Ishikawa (cell line): Measurements from ENCODE around the gene RNU6-9.

Source experiments
- CEBPB ChIP-seq: IDR thresholded peaks from 2 replicates; pipeline ENCODE4 v1.6.1; 2012
- CREB1 ChIP-seq: IDR thresholded peaks from 2 replicates; pipeline ENCODE4 v1.6.1; 2012; ENCODE audit warnings: low read depth
- EGR1 ChIP-seq: IDR thresholded peaks from 2 replicates; pipeline ENCODE4 v1.6.1; 2012
- EP300 ChIP-seq: IDR thresholded peaks from 2 replicates; pipeline ENCODE4 v1.6.1; 2012; ENCODE audit warnings: borderline replicate concordance
- FOXM1 ChIP-seq: IDR thresholded peaks from 2 replicates; pipeline ENCODE4 v1.6.1; 2012; ENCODE audit warnings: low read depth, borderline replicate concordance
- NFIC ChIP-seq: IDR thresholded peaks from 2 replicates; pipeline ENCODE4 v1.6.1; 2012
- RAD21 ChIP-seq: IDR thresholded peaks from 2 replicates; pipeline ENCODE4 v1.6.1; 2012; ENCODE audit warnings: low read depth
- TAF1 ChIP-seq: IDR thresholded peaks from 2 replicates; pipeline ENCODE4 v1.6.1; 2012; ENCODE audit warnings: low read depth, mild to moderate bottlenecking
- TCF12 ChIP-seq: IDR thresholded peaks from 2 replicates; pipeline ENCODE4 v1.6.1; 2012; ENCODE audit warnings: low read depth
- TEAD4 ChIP-seq: IDR thresholded peaks from 2 replicates; pipeline ENCODE4 v1.6.1; 2012
- YY1 ChIP-seq: IDR thresholded peaks from 2 replicates; pipeline ENCODE4 v1.6.1; 2012; ENCODE audit warnings: low read depth
- ZBTB7A ChIP-seq: IDR thresholded peaks from 2 replicates; pipeline ENCODE4 v1.6.1; 2012; ENCODE audit warnings: low read depth
- TF ChIP-seq, protein P1 (sequence below): IDR thresholded peaks from 2 replicates; pipeline ENCODE4 v1.6.1; 2012
- TF ChIP-seq, protein P2 (sequence below): IDR thresholded peaks from 2 replicates; pipeline ENCODE4 v1.6.1; 2012
- TF ChIP-seq, protein P3 (sequence below): IDR thresholded peaks from 2 replicates; pipeline ENCODE4 v1.6.1; 2012; ENCODE audit warnings: low read depth, mild to moderate bottlenecking

Gene RNU6-9

DNA sequence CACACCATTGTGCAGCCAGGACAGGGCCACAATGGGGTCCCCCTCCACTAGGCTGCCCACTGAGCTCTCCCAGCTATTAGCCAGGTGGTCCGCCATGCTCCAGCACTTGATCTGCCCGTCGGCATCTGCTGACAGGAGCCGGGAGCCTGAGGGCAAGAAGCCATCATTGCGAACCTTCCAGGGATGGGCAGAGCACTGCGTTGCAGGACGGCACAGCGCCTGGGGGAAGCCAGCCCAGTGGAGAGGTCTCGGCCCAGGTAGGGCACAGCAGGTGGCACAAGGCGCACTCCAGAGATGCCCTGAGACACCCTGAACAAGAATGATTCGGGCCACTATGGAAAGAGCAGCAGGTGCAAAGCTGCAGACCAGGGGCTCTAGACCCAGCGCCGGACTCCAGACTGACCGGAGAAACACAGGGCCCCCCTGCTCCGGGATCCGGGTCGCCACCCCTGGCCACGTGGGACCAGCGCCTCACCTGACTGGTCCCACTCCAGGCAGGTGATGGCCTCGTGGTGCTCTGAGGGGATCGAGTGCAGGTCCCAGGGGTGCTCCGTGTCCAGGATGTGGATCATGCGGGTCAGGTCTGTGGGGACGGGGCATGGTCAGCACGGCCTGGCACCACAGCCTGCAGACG, 3.5 kb upstream of the RNU6-9 start:
- no peak for TF ChIP-seq EGR1
- no peak for TF ChIP-seq TCF12
- no peak for TF ChIP-seq RAD21
- TF ChIP-seq ZBTB7A, result no peak
- TF ChIP-seq TAF1, result no peak
- TF ChIP-seq, protein P1, sequence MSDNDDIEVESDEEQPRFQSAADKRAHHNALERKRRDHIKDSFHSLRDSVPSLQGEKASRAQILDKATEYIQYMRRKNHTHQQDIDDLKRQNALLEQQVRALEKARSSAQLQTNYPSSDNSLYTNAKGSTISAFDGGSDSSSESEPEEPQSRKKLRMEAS, result no peak
- no peak for TF ChIP-seq TEAD4
- TF ChIP-seq, protein P2, sequence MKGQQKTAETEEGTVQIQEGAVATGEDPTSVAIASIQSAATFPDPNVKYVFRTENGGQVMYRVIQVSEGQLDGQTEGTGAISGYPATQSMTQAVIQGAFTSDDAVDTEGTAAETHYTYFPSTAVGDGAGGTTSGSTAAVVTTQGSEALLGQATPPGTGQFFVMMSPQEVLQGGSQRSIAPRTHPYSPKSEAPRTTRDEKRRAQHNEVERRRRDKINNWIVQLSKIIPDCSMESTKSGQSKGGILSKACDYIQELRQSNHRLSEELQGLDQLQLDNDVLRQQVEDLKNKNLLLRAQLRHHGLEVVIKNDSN, result no peak
- TF ChIP-seq FOXM1, result no peak

DNA sequence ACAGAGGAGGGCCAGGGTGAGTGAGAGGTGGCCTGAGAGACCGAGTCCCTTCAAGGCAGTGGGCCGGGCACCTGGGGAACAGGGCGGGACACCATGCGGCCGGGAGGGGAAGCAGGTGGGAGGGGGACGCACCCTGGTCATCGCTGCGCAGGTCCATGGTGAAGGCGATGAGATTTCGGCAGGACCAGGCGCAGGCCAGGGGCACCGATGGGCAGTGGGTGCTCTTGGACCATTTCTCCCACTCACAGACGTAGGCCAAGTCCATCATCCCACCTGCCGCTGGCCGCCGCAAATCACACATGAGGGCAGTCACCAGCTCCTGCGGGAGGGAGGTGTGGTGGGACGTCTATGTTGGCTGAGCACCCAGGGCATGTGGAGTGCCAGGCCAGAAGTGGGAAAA, 2.5 kb upstream of the RNU6-9 start:
- no peak for TF ChIP-seq TAF1
- no peak for TF ChIP-seq TCF12
- no peak for TF ChIP-seq FOXM1
- TF ChIP-seq YY1, result no peak
- TF ChIP-seq, protein P2, result no peak
- no peak for TF ChIP-seq CEBPB
- TF ChIP-seq EGR1, result no peak
- TF ChIP-seq, protein P1, result no peak
- TF ChIP-seq NFIC, result no peak
- TF ChIP-seq, protein P3, sequence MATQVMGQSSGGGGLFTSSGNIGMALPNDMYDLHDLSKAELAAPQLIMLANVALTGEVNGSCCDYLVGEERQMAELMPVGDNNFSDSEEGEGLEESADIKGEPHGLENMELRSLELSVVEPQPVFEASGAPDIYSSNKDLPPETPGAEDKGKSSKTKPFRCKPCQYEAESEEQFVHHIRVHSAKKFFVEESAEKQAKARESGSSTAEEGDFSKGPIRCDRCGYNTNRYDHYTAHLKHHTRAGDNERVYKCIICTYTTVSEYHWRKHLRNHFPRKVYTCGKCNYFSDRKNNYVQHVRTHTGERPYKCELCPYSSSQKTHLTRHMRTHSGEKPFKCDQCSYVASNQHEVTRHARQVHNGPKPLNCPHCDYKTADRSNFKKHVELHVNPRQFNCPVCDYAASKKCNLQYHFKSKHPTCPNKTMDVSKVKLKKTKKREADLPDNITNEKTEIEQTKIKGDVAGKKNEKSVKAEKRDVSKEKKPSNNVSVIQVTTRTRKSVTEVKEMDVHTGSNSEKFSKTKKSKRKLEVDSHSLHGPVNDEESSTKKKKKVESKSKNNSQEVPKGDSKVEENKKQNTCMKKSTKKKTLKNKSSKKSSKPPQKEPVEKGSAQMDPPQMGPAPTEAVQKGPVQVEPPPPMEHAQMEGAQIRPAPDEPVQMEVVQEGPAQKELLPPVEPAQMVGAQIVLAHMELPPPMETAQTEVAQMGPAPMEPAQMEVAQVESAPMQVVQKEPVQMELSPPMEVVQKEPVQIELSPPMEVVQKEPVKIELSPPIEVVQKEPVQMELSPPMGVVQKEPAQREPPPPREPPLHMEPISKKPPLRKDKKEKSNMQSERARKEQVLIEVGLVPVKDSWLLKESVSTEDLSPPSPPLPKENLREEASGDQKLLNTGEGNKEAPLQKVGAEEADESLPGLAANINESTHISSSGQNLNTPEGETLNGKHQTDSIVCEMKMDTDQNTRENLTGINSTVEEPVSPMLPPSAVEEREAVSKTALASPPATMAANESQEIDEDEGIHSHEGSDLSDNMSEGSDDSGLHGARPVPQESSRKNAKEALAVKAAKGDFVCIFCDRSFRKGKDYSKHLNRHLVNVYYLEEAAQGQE, result no peak
- TF ChIP-seq CREB1, result no peak
- no peak for TF ChIP-seq ZBTB7A
- TF ChIP-seq RAD21, result no peak
- no peak for TF ChIP-seq EP300
- TF ChIP-seq TEAD4, result no peak

DNA sequence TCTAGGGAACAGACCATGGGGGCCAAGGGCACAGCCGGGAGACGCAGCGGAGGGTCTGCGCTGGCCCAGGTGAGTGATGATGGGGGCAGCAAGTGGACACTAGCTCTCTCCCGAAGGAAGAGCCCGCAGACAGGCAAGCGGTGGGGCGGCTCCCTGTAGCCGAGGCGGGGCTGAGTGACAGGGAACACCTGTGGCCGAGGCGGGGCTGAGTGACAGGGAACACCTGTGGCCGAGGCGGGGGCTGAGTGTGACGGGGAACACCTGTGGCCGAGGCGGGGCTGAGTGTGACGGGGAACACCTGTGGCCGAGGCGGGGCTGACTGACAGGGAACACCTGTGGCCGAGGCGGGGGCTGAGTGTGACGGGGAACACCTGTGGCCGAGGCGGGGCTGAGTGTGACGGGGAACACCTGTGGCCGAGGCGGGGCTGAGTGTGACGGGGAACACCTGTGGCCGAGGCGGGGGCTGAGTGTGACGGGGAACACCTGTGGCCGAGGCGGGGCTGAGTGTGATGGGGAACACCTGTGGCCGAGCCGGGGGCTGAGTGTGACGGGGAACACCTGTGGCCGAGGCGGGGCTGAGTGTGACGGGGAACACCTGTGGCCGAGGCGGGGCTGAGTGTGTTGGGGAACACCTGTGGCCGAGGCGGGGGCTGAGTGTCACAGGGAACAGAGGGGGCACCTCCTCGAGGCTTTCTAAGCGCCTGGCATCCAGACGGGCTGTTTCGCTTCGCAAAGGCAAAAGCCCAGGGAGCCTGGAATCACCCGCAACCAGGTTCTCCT, 1.7 kb upstream of the RNU6-9 start:
- peak; percentile 88 for TF ChIP-seq TCF12

DNA sequence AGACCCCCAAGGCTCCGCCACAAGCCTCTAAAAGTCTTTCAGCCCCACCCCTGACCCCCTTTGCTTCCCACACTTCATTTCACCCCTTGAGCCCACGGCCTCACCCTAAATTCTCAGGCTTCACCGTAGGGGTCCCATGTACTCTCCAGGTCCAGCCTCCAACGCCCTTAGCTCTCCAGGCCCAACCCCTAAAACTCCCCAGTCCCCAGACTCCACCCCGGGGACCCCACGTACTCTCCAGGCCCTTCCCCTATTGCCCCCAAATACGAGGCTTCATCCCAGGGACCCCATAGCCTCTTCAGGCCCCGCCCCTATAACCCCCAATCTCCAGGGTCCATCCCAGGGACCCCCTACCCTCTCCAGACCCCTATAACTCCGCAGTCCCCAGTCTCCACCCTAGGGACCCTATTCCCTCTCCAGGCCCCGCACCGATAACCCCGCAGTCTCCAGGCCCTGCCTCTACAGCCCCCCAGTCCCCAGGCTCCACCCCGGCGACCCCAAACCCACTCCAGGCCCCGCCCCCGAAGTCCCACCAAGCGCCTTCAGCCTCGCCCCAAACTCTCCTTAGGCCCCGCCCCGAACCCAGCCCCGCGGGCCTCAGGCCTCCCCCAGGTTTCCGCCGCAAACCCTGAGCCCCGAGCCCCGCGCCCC, 916 bp upstream of the RNU6-9 start:
- TF ChIP-seq CREB1, result no peak
- TF ChIP-seq ZBTB7A, result 0 out of 2 replicates have a peak, but pooled peaks have one; percentile 55

DNA sequence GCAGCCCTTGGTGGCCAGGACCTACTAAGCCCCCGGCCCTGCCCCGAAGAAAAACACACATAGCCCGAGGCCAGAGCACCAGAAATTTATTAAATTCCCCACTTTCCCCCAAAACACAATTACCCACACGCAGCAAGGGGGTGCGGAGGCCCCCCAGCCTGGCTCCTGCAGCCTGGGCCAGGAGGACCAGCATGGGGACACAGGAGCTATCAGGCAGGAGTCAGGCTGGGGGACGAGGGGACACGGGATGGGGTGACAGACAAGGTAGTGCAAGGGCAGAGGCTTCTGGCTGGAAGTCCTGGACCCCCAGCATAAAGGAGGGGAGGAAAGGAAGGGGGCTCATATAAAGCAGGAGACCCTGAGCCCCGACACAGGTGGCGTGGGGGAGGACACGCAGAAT, 3.1 kb downstream of the RNU6-9 start:
- TF ChIP-seq CREB1, result no peak
- TF ChIP-seq RAD21, result no peak
- TF ChIP-seq NFIC, result no peak
- TF ChIP-seq YY1, result no peak
- TF ChIP-seq, protein P3, result no peak
- TF ChIP-seq CEBPB, result no peak
- TF ChIP-seq ZBTB7A, result no peak
- TF ChIP-seq TCF12, result no peak
- TF ChIP-seq, protein P1, result no peak
- no peak for TF ChIP-seq EGR1
- TF ChIP-seq, protein P2, result no peak
- no peak for TF ChIP-seq FOXM1
